ENCODE data around the gene BUD31.

The BUD31 gene

GRCh38 chr7:99468336-99468918 is 59.7 kb downstream of the BUD31 start:
- no peak overlapping the region for H3K27ac ChIP-seq (ENCODE audit: low read depth, low read length)
- H3K9me3 ChIP-seq (ENCODE audit: control insufficient read depth, insufficient read depth, low read length): no peaks in the 10 kb centered on the region
- H3K9me2 ChIP-seq (replicated peaks; ENCODE audit: control insufficient read depth, low read length): no peaks in the 10 kb centered on the region
- no peaks in the 10 kb centered on the region for H3K27me3 ChIP-seq (ENCODE audit: control insufficient read depth, low read length)
- peaks cover 2% of the 10 kb centered on the region; the same call in 1 of the 2 replicates for H3F3A ChIP-seq (ENCODE audit: control insufficient read depth, insufficient read depth)
- peaks cover 38% of the 10 kb centered on the region for H3K79me2 ChIP-seq (ENCODE audit: control insufficient read depth, low read length)
- H3K4me1 ChIP-seq (ENCODE audit: control insufficient read depth, low read length): peaks cover 25% of the 10 kb centered on the region
- H3K4me2 ChIP-seq (ENCODE audit: low read length): no peak overlapping the region
- peaks cover 26% of the 10 kb centered on the region for H3K36me3 ChIP-seq (ENCODE audit: control insufficient read depth, low read length)
- no peaks in the 10 kb centered on the region for H4K20me1 ChIP-seq (ENCODE audit: control insufficient read depth, insufficient read depth, low read depth, low read length)
- no peak overlapping the region for H3K4me3 ChIP-seq (ENCODE audit: low read length)
- TF ChIP-seq EZH2phosphoT487 (IDR thresholded peaks at IDR 0.05; ENCODE audit: borderline replicate concordance, low read length): no peak
- no peak for TF ChIP-seq CTCF (IDR thresholded peaks at IDR 0.05; ENCODE audit: low read depth, low read length, poor library complexity, severe bottlenecking)
